ENCODE data around the gene PHGDH.
"Not testable (repeated sequence)": the region's sequence is repeated elsewhere in the genome, so short reads cannot be mapped to it uniquely, and the experiment has no call there.

The PHGDH gene

GRCh38 chr1:119762409-119762808 lies 50.7 kb downstream of the PHGDH start:
- DNase-seq (ENCODE audit: low read depth in 1 of 2, low spot score in 1 of 2): no peak

DNA sequence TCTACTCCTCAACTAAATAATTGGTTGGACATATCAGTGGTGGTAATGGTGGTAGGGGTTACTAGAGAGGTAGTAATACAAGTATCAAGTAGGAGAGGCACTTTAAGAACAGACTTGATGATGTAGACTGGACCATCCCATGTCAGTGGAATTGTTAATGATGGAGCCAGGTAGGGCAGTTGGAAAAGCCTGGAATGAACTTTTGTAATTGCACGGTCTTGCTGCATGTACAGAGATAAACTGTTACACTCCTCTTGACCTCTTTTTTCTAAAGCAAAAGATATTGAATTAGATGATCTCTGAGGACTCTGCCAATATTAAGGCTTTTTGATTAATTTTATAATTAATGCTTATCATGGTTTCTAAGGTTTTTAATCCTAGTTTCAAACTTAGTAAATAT lies 51.2 kb downstream of the PHGDH start:
- DNase-seq (ENCODE audit: low read depth in 1 of 2, low spot score in 1 of 2): no peak

GRCh38 chr1:119764220-119764619 lies 52.5 kb downstream of the PHGDH start:
- no peak for DNase-seq (ENCODE audit: low read depth in 1 of 2, low spot score in 1 of 2)

- no peak for DNase-seq (ENCODE audit: low read depth in 1 of 2, low spot score in 1 of 2)
These were observed 54.6 kb downstream of the PHGDH start for GRCh38 chr1:119766374-119766794.

DNA sequence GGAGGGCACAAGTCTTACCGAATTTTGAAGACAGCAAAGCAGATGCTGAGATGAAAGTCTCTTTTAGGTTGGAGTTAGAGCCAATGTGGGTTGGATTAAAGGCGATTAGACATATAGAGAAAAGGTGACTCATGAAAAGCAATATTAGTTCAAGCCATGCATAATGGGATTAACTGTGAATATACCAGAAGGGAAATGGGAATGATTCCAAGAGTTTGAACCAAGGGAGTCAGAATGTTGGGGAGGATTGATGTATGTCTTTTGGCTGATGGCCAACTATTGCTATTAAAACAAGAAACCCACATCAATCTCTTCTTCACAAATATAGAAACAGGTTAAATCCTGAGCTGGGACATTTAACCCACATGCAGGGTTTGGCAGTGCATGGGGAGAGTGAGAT lies 55.8 kb downstream of the PHGDH start:
- no peak for DNase-seq (ENCODE audit: low read depth in 1 of 2, low spot score in 1 of 2)

GRCh38 chr1:119768778-119769177 lies 57.0 kb downstream of the PHGDH start, which contains the start of gene HMGCS2:
HMGCS2 (minus strand) TSS chr1:119768905; CDS start chr1:119768844, 61 bp downstream.
- no peak for DNase-seq (ENCODE audit: low read depth in 1 of 2, low spot score in 1 of 2)

DNA sequence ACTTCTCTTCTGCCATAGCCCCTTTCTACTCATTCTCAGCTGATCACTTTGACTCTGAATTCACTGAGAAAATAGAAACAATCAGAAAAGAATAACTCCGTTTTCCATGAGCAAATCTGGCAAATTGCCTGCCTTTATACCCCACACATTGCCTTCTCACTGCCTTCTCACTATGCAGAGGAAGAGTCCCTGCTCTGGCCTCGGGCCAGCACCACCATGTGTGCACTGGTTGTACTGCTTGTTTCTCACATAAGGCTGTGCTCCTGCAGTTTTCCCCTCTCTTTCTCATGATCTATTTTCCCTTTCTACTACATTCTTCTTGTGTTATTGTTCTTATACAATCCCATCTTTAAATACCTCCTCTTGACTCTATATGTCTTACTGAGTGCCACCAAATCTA lies 59.3 kb downstream of the PHGDH start:
- no peak for DNase-seq (ENCODE audit: low read depth in 1 of 2, low spot score in 1 of 2)

- no peak for DNase-seq (ENCODE audit: low read depth in 1 of 2, low spot score in 1 of 2)
These were observed 60.0 kb downstream of the PHGDH start for GRCh38 chr1:119771770-119772169.

GRCh38 chr1:119772298-119772697 lies 60.6 kb downstream of the PHGDH start:
- no peak for DNase-seq (ENCODE audit: low read depth in 1 of 2, low spot score in 1 of 2)

GRCh38 chr1:119773711-119774241 lies 62.0 kb downstream of the PHGDH start:
- no peak for DNase-seq (ENCODE audit: low read depth in 1 of 2, low spot score in 1 of 2)

GRCh38 chr1:119774746-119775490 lies 63.2 kb downstream of the PHGDH start:
- DNase-seq (ENCODE audit: low read depth in 1 of 2, low spot score in 1 of 2): no peak

- no peak for DNase-seq (ENCODE audit: low read depth in 1 of 2, low spot score in 1 of 2)
These were observed 66.6 kb downstream of the PHGDH start for GRCh38 chr1:119778359-119778758.

DNA sequence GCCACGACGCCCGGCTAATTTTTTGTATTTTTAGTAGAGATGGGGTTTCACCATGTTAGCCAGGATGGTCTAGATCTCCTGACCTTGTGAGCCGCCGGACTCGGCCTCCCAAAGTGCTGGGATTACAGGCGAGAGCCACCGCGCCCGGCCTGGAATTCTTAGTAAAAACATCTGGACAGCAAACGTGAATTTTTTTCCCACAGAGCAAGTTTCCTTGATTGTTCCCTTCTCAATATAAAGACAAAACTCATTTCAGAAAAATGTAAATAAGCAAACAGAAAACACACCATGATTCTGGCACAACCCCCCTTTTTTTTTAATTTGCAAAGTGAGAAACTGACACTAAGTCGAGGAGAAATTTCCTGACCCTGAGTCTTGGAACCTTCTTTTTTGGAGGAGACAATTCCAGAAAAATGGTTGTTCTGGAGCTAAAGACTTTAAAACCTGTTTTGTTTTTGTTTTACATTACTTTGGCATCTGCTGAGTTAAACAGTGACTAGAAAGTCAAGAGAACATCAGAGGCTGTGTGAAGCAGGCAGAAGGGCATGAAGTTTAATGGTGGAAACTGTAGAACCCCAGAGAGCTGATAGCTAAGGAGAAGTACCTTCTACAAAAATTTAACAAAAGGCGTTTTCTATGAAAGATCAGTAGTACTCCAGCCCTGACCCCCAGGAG lies 67.3 kb downstream of the PHGDH start:
- DNase-seq (ENCODE audit: low read depth in 1 of 2, low spot score in 1 of 2): no peak

GRCh38 chr1:119779869-119780356 lies 68.2 kb downstream of the PHGDH start:
- DNase-seq (ENCODE audit: low read depth in 1 of 2, low spot score in 1 of 2): no peak

- no peak for DNase-seq (ENCODE audit: low read depth in 1 of 2, low spot score in 1 of 2)
These were observed 69.9 kb downstream of the PHGDH start for GRCh38 chr1:119781434-119782210.

DNA sequence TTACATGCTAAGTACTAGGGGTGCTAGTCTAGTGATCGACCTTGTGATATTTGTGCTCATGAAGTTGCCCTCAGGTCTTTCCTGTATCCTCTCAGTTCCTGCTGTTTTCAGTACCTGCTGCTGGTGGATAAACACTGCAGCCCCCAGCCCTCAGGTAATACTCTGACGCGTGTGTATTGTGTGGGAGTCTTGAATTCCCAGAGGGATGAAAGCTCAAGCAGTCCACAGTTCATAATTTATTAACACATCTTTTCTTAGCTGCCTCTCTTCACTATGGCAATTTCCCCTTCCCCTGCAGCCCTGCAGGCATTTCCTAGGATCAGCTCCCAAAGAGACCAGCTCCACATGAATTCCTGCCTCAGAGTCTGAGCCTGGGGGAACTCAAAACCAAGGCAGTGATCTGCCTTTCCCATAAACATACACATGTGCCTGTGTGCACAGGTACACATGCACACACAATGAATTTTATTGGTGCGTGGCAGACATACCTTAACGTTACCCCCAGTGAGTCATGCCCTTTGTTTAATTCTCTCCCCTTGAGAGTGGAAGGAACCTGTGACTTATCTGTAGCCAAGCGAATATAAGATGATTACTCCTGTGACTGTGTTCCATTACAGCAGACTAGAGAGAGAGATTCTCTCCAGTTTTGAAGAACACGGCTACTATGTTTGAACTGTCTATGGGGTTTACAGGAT lies 71.0 kb downstream of the PHGDH start:
- no peak for DNase-seq (ENCODE audit: low read depth in 1 of 2, low spot score in 1 of 2)

- no peak for DNase-seq (ENCODE audit: low read depth in 1 of 2, low spot score in 1 of 2)
These were observed 71.8 kb downstream of the PHGDH start for GRCh38 chr1:119783354-119784185.

GRCh38 chr1:119784191-119784781 lies 72.6 kb downstream of the PHGDH start:
- no peak for DNase-seq (ENCODE audit: low read depth in 1 of 2, low spot score in 1 of 2)

DNA sequence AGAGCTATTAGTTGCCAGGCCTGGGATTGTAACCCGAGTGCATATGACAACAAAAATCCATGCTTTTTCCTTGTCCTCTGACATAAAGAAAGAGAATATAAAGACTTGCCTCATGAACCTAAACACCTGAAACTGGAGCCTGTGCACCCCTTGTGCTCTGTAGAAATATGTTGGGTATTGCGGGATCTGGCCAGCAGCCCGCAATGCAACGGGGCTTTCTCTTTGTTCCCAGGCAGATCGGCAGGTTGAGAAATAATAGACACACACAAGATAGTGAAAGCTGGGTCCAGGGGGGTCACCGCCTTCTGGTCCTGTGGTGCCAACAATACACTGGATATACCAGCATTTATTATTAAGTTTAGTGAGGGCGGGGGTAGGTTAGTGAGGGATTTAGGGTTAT lies 74.3 kb downstream of the PHGDH start:
- DNase-seq (ENCODE audit: low read depth in 1 of 2, low spot score in 1 of 2): not testable (repeated sequence)

Measured in stimulated activated CD4-positive, alpha-beta T cell treated with anti-CD3 and anti-CD28 coated beads, Interleukin-15, amount 100 ng/mL, for 1 hour (primary cell).